ENCODE results near the gene SAMD8.

GRCh38 chr10:75189266-75190096, 78.0 kb downstream of the SAMD8 start:
- no peak for TF ChIP-seq EZH2 (IDR thresholded peaks at IDR 0.05; ENCODE audit: borderline replicate concordance)
- no peak for TF ChIP-seq CTCF (IDR thresholded peaks at IDR 0.05; ENCODE audit: poor library complexity)
